ENCODE measurements around the gene ZFHX3. TPM values are rescaled to one million over a fixed set of nuclear protein-coding genes. Genes with fewer than 3 reads are reported as not detected.

ZFHX3 gene
- total and polyA plus RNA-seq, 9 of the 15 experiments (the other 6 are each of a cell fraction or from before 2014, with no cell fraction given) = 0.01 to 0.23 (median 0.06) TPM; not detected in 4

DNA sequence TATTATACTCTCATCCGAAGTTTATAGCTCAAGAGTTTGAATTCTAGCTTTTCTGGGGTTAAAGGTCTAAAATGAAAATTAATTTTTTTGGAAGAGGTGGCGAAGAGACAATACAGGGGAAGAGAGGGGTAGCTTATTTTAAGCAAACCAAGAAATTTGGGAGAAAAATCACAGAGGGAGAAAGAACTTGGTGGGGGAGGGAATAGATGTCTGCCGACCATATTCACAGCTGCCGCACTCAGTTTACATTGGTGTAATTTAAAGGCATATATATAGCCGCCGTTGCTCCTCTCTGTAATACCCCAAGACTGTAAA is 6.5 kb upstream of the ZFHX3 start:
- CTCF ChIA-PET (ENCODE audit: low intra/inter-chr PET ratio) = no interaction called here
- DNase-seq (ENCODE audit: extremely low read depth in 1 of 4, low spot score in 3 of 4) = no peak
- no peak for FAIRE-seq
- Histone ChIP-seq H3K79me2 (ENCODE audit: control insufficient read depth, insufficient read depth, low read length) (no peaks in the 10 kb centered on the region), H3K27ac (ENCODE audit: extremely low read depth, low read depth, low read length) (no peak overlapping the region), H3K9me3 (replicated peaks; ENCODE audit: control insufficient read depth, insufficient read depth, low read depth, low read length) (no peaks in the 10 kb centered on the region), H3K27me3 (ENCODE audit: control insufficient read depth in 2 of 2, insufficient read depth in 2 of 2, low read length in 2 of 2) (peaks cover 26 to 36% of the 10 kb centered on the region in 2 experiments), H3K9me1 (ENCODE audit: control insufficient read depth, insufficient read depth, low read length) (no peaks in the 10 kb centered on the region), H3K4me1 (replicated peaks in 1 of 2; ENCODE audit: control insufficient read depth in 2 of 2, insufficient read depth in 2 of 2, low read length in 2 of 2) (peaks cover 0 to 13% of the 10 kb centered on the region in 2 experiments; a peak in 2 of 5 replicates), H3K4me3 (no peak overlapping the region), H4K20me1 (replicated peaks; ENCODE audit: control insufficient read depth, insufficient read depth, low read length) (0 out of 2 replicates have a peak, but pooled peaks cover 3% of the 10 kb centered on the region), H3K4me2 (ENCODE audit: insufficient read depth, low read length) (no peak overlapping the region), H3K9ac (ENCODE audit: insufficient read depth in 1 of 2, low read depth in 2 of 2, low read length in 2 of 2) (no peak overlapping the region), H2AFZ (ENCODE audit: low read depth, low read length) (no peak overlapping the region), H3K36me3 (ENCODE audit: control insufficient read depth, insufficient read depth, low read length) (no peaks in the 10 kb centered on the region)
- POLR2A ChIA-PET = interaction anchor here (1.0 kb wide), 1 partner anchor 11 kb away, joined by 3 read pairs; no protein-coding TSS in a partner anchor
- no peak for ATAC-seq
- WGBS (ENCODE audit: insufficient coverage, low coverage, missing lambda C conversion rate) = 0% methylated on average over 6 of the region's 6 CpGs
- intact Hi-C loops (cut with micrococcal nuclease) (no loop called here), in situ Hi-C loops (cut with MboI) (no loop called here)
- TF ChIP-seq ZNF75A (CRISPR knock-in tag; IDR thresholded peaks at IDR 0.05) (no peak), ZNF586 (CRISPR knock-in tag; conservative IDR thresholded peaks at IDR 0.05) (no peak), ZNF431 (CRISPR knock-in tag; IDR thresholded peaks at IDR 0.05) (no peak), MXI1 (IDR thresholded peaks at IDR 0.05; ENCODE audit: low read depth, low read length) (no peak), CBX5 (IDR thresholded peaks at IDR 0.05; ENCODE audit: borderline replicate concordance, low read depth) (no peak)
- TF ChIP-seq, protein P1, sequence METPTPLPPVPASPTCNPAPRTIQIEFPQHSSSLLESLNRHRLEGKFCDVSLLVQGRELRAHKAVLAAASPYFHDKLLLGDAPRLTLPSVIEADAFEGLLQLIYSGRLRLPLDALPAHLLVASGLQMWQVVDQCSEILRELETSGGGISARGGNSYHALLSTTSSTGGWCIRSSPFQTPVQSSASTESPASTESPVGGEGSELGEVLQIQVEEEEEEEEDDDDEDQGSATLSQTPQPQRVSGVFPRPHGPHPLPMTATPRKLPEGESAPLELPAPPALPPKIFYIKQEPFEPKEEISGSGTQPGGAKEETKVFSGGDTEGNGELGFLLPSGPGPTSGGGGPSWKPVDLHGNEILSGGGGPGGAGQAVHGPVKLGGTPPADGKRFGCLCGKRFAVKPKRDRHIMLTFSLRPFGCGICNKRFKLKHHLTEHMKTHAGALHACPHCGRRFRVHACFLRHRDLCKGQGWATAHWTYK (CRISPR knock-in tag; IDR thresholded peaks at IDR 0.05) = no peak
- TF ChIP-seq, protein P2, sequence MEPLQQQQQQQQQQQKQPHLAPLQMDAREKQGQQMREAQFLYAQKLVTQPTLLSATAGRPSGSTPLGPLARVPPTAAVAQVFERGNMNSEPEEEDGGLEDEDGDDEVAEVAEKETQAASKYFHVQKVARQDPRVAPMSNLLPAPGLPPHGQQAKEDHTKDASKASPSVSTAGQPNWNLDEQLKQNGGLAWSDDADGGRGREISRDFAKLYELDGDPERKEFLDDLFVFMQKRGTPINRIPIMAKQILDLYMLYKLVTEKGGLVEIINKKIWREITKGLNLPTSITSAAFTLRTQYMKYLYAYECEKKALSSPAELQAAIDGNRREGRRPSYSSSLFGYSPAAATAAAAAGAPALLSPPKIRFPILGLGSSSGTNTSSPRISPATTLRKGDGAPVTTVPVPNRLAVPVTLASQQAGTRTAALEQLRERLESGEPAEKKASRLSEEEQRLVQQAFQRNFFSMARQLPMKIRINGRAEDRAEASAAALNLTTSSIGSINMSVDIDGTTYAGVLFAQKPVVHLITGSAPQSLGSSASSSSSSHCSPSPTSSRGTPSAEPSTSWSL (CRISPR knock-in tag; IDR thresholded peaks at IDR 0.05; ENCODE audit: borderline replicate concordance) = no peak
- BruUV-seq (replicated peaks) = no TSS peak

All from K562 (cell line).